GM18858 (cell line): ENCODE data around the gene MOB1B.
"Not testable (repeated sequence)": the region's sequence is repeated elsewhere in the genome, so short reads cannot be mapped to it uniquely, and the experiment has no call there.

Experiments
- ATAC-seq: cut with Tn5 transposase; IDR thresholded peaks from one replicate; pipeline ENCODE4 v1.9.1; 2021; ENCODE audit not compliant: unreplicated experiment

Gene MOB1B

GRCh38 chr4:70948665-70949260 lies 46.6 kb downstream of the MOB1B start:
- peak; percentile 41 for ATAC-seq

- ATAC-seq = peak; percentile 47
These were observed 51.9 kb downstream of the MOB1B start for GRCh38 chr4:70954032-70954431.

- no peak for ATAC-seq
These were observed 54.5 kb downstream of the MOB1B start for GRCh38 chr4:70956549-70957210.

GRCh38 chr4:70958681-70959080 lies 56.5 kb downstream of the MOB1B start:
- no peak for ATAC-seq

GRCh38 chr4:70969076-70969475 lies 66.9 kb downstream of the MOB1B start:
- ATAC-seq = no peak

- ATAC-seq = no peak
These were observed 74.1 kb downstream of the MOB1B start for GRCh38 chr4:70976252-70976651.

GRCh38 chr4:70979445-70980008 lies 77.4 kb downstream of the MOB1B start:
- ATAC-seq = peak; percentile 77

GRCh38 chr4:70980196-70980595 lies 78.0 kb downstream of the MOB1B start:
- ATAC-seq = no peak

- no peak for ATAC-seq
These were observed 81.9 kb downstream of the MOB1B start for GRCh38 chr4:70984106-70984505.

- no peak for ATAC-seq
These were observed 82.4 kb downstream of the MOB1B start for GRCh38 chr4:70984589-70984988.

GRCh38 chr4:70991596-70991995 lies 89.4 kb downstream of the MOB1B start:
- no peak for ATAC-seq

- no peak for ATAC-seq
These were observed 90.3 kb downstream of the MOB1B start for GRCh38 chr4:70992391-70992881.

GRCh38 chr4:70993181-70994068 lies 91.3 kb downstream of the MOB1B start, which contains the start of gene DCK:
Gene DCK, plus strand, starts transcription at chr4:70993649. Its CDS starts 187 bp downstream, at chr4:70993836.
- peak; percentile 75 for ATAC-seq

GRCh38 chr4:70994069-70994366 lies 91.8 kb downstream of the MOB1B start:
- ATAC-seq = no peak

GRCh38 chr4:70994387-70995099 lies 92.4 kb downstream of the MOB1B start:
- peak; percentile 50 for ATAC-seq

- no peak for ATAC-seq
These were observed 93.8 kb downstream of the MOB1B start for GRCh38 chr4:70996018-70996360.

GRCh38 chr4:70997036-70997435 lies 94.9 kb downstream of the MOB1B start:
- ATAC-seq = no peak

- no peak for ATAC-seq
These were observed 95.4 kb downstream of the MOB1B start for GRCh38 chr4:70997546-70997945.

- ATAC-seq = not testable (repeated sequence)
These were observed 97.5 kb downstream of the MOB1B start for GRCh38 chr4:70999639-71000038.

GRCh38 chr4:71001363-71001762 lies 99.2 kb downstream of the MOB1B start:
- ATAC-seq = not testable (repeated sequence)

GRCh38 chr4:71004281-71004851 lies 102.2 kb downstream of the MOB1B start:
- no peak for ATAC-seq
